GM12872 (cell line): Measurements from ENCODE around the gene RHCG.

Experiments used
- CTCF ChIP-seq: IDR thresholded peaks from 3 replicates; pipeline ENCODE4 v1.5.1; 2011; ENCODE audit warnings: low read depth, mild to moderate bottlenecking, low read length, moderate library complexity; ENCODE audit not compliant: insufficient read depth

RHCG gene

GRCh38 chr15:89429023-89429422 lies 67.4 kb downstream of the RHCG start:
- TF ChIP-seq CTCF, result no peak

DNA sequence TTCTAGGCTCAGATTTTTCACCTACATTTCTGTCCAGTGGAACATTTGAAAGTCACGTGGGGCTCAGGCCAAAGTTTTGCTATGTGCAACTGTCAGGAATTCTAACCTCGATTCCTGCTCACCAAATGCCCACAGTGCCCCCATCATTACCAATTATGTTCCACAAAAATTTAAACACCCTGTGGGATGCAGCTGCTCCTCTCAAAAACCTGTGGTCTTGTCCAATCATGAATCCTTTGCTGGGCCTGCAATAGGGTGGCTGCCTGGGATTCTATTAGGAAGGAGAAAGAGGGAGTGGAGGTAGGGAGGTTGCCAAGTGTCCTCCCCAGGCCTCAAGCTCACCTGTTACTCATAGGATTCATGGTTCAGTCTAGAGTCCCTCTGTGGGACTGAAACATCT lies 68.1 kb downstream of the RHCG start:
- no peak for TF ChIP-seq CTCF

- no peak for TF ChIP-seq CTCF
These were observed 69.9 kb downstream of the RHCG start for GRCh38 chr15:89426500-89426899.

DNA sequence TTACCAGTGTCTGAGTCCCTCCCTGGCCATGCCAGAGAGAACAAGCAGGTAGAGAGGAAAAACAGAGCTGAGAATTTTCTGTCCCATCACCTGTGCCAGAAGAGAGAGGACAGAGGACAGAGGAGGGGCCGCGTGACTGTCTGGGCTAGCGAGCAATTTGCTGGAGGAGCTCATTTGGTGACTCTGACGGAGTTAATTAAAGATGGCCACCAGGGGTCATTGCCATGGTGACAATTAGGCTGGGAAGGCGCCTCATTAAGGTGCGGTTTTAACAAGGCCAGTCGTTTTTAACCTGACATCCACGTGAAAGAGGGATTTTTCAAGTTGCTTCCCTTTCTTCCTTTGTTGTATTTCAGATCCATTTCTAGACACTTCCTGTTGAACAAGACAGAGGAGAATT lies 72.4 kb downstream of the RHCG start:
- no peak for TF ChIP-seq CTCF
